HCT116 (cell line): ENCODE data around the gene SRPX. TPM values are rescaled to one million over a fixed set of nuclear protein-coding genes. Genes with fewer than 3 reads are reported as not detected.

ENCODE experiments used
- ATAC-seq: fragments of 200-7000 bp; cut with Tn5 transposase; 2 replicates; pipeline ENCODE4 v1.9.1; 2020; ENCODE audit warnings: mild to moderate bottlenecking, moderate library complexity
- BruUV-seq: library from RNA; stranded (reverse); fragments of 400-500 nt; replicated peaks from 2 replicates; lab custom pipeline; 2021; lab: Mats Ljungman, UMichigan
- CTCF ChIA-PET: fragments of 300-600 bp; sonication (Branson Sonifier 250); formaldehyde crosslinking; loops from one replicate; lab custom pipeline; 2021; ENCODE audit warnings: antibody characterized with exemption; lab: Charles Lee
- POLR2A ChIA-PET: fragments of 300-600, 350-600 bp; sonication (Branson Sonifier 250); formaldehyde crosslinking; loops from one replicate; lab custom pipeline; 2021; ENCODE audit warnings: antibody characterized with exemption; lab: Charles Lee
- RAD21 ChIA-PET, 2 experiments: fragments of 300-600 bp; sonication (Branson Sonifier 250); formaldehyde crosslinking; loops; one replicate each; lab custom pipeline; 2023; ENCODE audit warnings: low total read pairs in 2 of 2; ENCODE audit not compliant: uncharacterized antibody in 2 of 2, unreplicated experiment in 2 of 2, low non-redundant PET in 1 of 2; lab: Charles Lee
- DNase-seq: peaks from one replicate; pipeline ENCODE4 v3.0.0-alpha.2; 2010; ENCODE audit warnings: low read depth, low spot score
- H2AFZ ChIP-seq: fragments of 200-600 bp; shearing (Covaris generic), sonication (generic); 2 replicates; pipeline ENCODE4 v1.6.1; 2017; ENCODE audit warnings: low read depth, mixed run types, mixed read lengths, antibody characterized with exemption, low read length; ENCODE audit not compliant: poor library complexity, severe bottlenecking
- H3K27ac ChIP-seq: 2 replicates; pipeline ENCODE4 v1.5.1; 2012; ENCODE audit warnings: low read depth, low read length
- H3K27me3 ChIP-seq: fragments of 200-600 bp; sonication (generic); 2 replicates; pipeline ENCODE4 v1.6.1; 2016; ENCODE audit warnings: mixed run types, low read length, mixed read lengths; ENCODE audit not compliant: insufficient read depth
- H3K36me3 ChIP-seq, 2 experiments: fragments of 200-500 bp in 1 of 2; fragments of 200-600 bp in 1 of 2; sonication (Bioruptor generic) in 1 of 2; sonication (generic) in 1 of 2; 2 replicates each; pipeline versions ENCODE4 v1.5.1 to v1.6.1; 2014 to 2016; ENCODE audit warnings: low read length in 2 of 2, inconsistent platforms in 1 of 2, mixed read lengths in 1 of 2, mixed run types in 1 of 2; ENCODE audit not compliant: insufficient read depth in 2 of 2, control insufficient read depth in 1 of 2
- H3K4me1 ChIP-seq, 2 experiments: fragments of 200-600 bp in 1 of 2; sonication (generic) in 1 of 2; 2 replicates each; pipeline versions ENCODE4 v1.5.1 to v1.6.1; 2012 to 2017; ENCODE audit warnings: low read length in 2 of 2, inconsistent platforms in 1 of 2, mild to moderate bottlenecking in 1 of 2, mixed read lengths in 1 of 2, mixed run types in 1 of 2, moderate library complexity in 1 of 2; ENCODE audit not compliant: insufficient read depth in 2 of 2, control insufficient read depth in 1 of 2
- H3K4me2 ChIP-seq: fragments of 200-600 bp; sonication (generic); 2 replicates; pipeline ENCODE4 v1.6.1; 2017; ENCODE audit warnings: mixed run types, low read length, mixed read lengths
- H3K4me3 ChIP-seq, 2 experiments: fragments of 200-600 bp in 1 of 2; sonication (generic) in 1 of 2; replicated peaks in 1 of 2; 2 replicates each; pipeline ENCODE4 v1.5.1; 2011 to 2016; ENCODE audit warnings: low read length in 2 of 2, control low read depth in 1 of 2, low read depth in 1 of 2, mild to moderate bottlenecking in 1 of 2, mixed read lengths in 1 of 2, mixed run types in 1 of 2
- H3K79me2 ChIP-seq: fragments of 200-600 bp; sonication (generic); 2 replicates; pipeline ENCODE4 v1.6.1; 2017; ENCODE audit warnings: mild to moderate bottlenecking, mixed run types, low read length, moderate library complexity, mixed read lengths; ENCODE audit not compliant: insufficient read depth
- H3K9ac ChIP-seq: fragments of 200-600 bp; sonication (generic); 2 replicates; pipeline ENCODE4 v1.6.1; 2016; ENCODE audit warnings: low read length, mixed read lengths
- H3K9me2 ChIP-seq: fragments of 200-600 bp; sonication (generic), shearing (Covaris generic); 2 replicates; pipeline ENCODE4 v1.6.1; 2017; ENCODE audit warnings: mixed run types, mild to moderate bottlenecking, moderate library complexity; ENCODE audit not compliant: insufficient read depth
- H3K9me3 ChIP-seq, 2 experiments: fragments of 200-500 bp in 1 of 2; fragments of 200-600 bp in 1 of 2; sonication (Bioruptor generic) in 1 of 2; sonication (generic) in 1 of 2; 2 replicates each; pipeline ENCODE4 v1.6.1; 2014 to 2017; ENCODE audit warnings: low read length in 2 of 2, mixed read lengths in 2 of 2, inconsistent platforms in 1 of 2, low read depth in 1 of 2, mild to moderate bottlenecking in 1 of 2, mixed run types in 1 of 2, moderate library complexity in 1 of 2; ENCODE audit not compliant: control insufficient read depth in 1 of 2, insufficient read depth in 1 of 2
- H4K20me1 ChIP-seq: fragments of 200-600 bp; sonication (generic), shearing (Covaris generic); 2 replicates; pipeline ENCODE4 v1.6.1; 2017; ENCODE audit warnings: mixed run types, mild to moderate bottlenecking, moderate library complexity; ENCODE audit not compliant: insufficient read depth
- CBX3 ChIP-seq: IDR thresholded peaks from 2 replicates; pipeline ENCODE4 v1.6.1; 2012; ENCODE audit warnings: low read depth
- CEBPB ChIP-seq: IDR thresholded peaks from 2 replicates; pipeline ENCODE4 v1.6.1; 2012; ENCODE audit warnings: low read depth
- ELF1 ChIP-seq: IDR thresholded peaks from 2 replicates; pipeline ENCODE4 v1.6.1; 2012; ENCODE audit warnings: low read depth, borderline replicate concordance
- EZH2phosphoT487 ChIP-seq: fragments of 200-600 bp; IDR thresholded peaks from 2 replicates; pipeline ENCODE4 v1.6.1; 2018; ENCODE audit warnings: antibody characterized with exemption, borderline replicate concordance
- FOSL1 ChIP-seq: IDR thresholded peaks from 2 replicates; pipeline ENCODE4 v1.6.1; 2012; ENCODE audit warnings: low read depth
- JUND ChIP-seq: IDR thresholded peaks from 2 replicates; pipeline ENCODE4 v1.6.1; 2012
- MAX ChIP-seq: IDR thresholded peaks from 2 replicates; pipeline ENCODE4 v1.6.1; 2012
- POLR2A ChIP-seq: IDR thresholded peaks from 2 replicates; pipeline ENCODE4 v1.7.0; 2011; ENCODE audit warnings: borderline replicate concordance; ENCODE audit not compliant: insufficient read depth, insufficient read length; ENCODE audit errors: extremely low read depth
- SIN3A ChIP-seq: IDR thresholded peaks from 2 replicates; pipeline ENCODE4 v1.6.1; 2012; ENCODE audit warnings: low read depth
- YY1 ChIP-seq: IDR thresholded peaks from 2 replicates; pipeline ENCODE4 v1.6.1; 2011; ENCODE audit warnings: low read length, low read depth, moderate library complexity, mild to moderate bottlenecking; ENCODE audit not compliant: insufficient replicate concordance; ENCODE audit errors: extremely low read depth
- ZBTB33 ChIP-seq: IDR thresholded peaks from 2 replicates; pipeline ENCODE4 v1.6.1; 2011; ENCODE audit warnings: mild to moderate bottlenecking, low read length, moderate library complexity; ENCODE audit not compliant: insufficient replicate concordance; ENCODE audit errors: extremely low read depth
- ZFX ChIP-seq: fragments of 450-650 bp; IDR thresholded peaks from 2 replicates; pipeline ENCODE4 v1.6.1; 2017
- intact Hi-C: fragments of 100-400 bp; cut with micrococcal nuclease; formaldehyde crosslinking; loops from 2 replicates; pipeline ENCODE4 v1.10.0; 2022
- total RNA-seq: library from RNA; stranded (reverse); gene quantifications from one replicate; pipeline ENCODE4 v1.2.1, GENCODE V29; 2021; ENCODE audit not compliant: unreplicated experiment

Gene SRPX
- total RNA-seq, 1 experiment from 2014 or later: 18.2 TPM

- H4K20me1 ChIP-seq: no peaks in the 10 kb centered on the region
- ChIA-PET RAD21 (no interaction called here), CTCF (no interaction called here), POLR2A (no interaction called here)
- no peaks in the 10 kb centered on the region for H3K9me3 ChIP-seq
- no peaks in the 10 kb centered on the region for H3K27me3 ChIP-seq
- 0 out of 2 replicates have a peak, but pooled peaks have one; percentile 27 for ATAC-seq
- H3K9ac ChIP-seq: no peak overlapping the region
- no peak for DNase-seq
- 0 out of 2 replicates have a peak overlapping the region, but pooled peaks have one; percentile 12 for H3K4me2 ChIP-seq
- intact Hi-C loops: no loop called here
- H3K4me3 ChIP-seq: no peak overlapping the region
- no peak overlapping the region for H3K27ac ChIP-seq
- H2AFZ ChIP-seq: no peak overlapping the region
- BruUV-seq: no TSS peak
- no peaks in the 10 kb centered on the region for H3K79me2 ChIP-seq
- TF ChIP-seq EZH2phosphoT487 (no peak), CBX3 (no peak), SIN3A (no peak), FOSL1 (no peak), ZBTB33 (no peak), MAX (no peak), YY1 (no peak), ELF1 (no peak), POLR2A (no peak), ZFX (no peak), CEBPB (no peak), JUND (no peak)
- H3K36me3 ChIP-seq: no peaks in the 10 kb centered on the region
- peaks cover 0 to 8% of the 10 kb centered on the region in 2 experiments; a peak in 3 of 4 replicates for H3K4me1 ChIP-seq
- H3K9me2 ChIP-seq: no peaks in the 10 kb centered on the region
These were observed 13.4 kb upstream of the SRPX start for GRCh38 chrX:38233891-38234667.
